Stimulated activated CD8-positive, alpha-beta memory T cell treated with anti-CD3 and anti-CD28 coated beads, Interleukin-12 subunit alpha, Interleukin-12 subunit beta, amount 100 ng/mL, for 4 hours (primary cell): ENCODE data around the gene AQP10.
A peak's percentile ranks its signal among the peaks of the same experiment; 100 is the strongest.
"Not testable (repeated sequence)": the region's sequence is repeated elsewhere in the genome, so short reads cannot be mapped to it uniquely, and the experiment has no call there.

Source experiments
- DNase-seq: peaks from one replicate; pipeline ENCODE4 v3.0.0-alpha.2; 2020; ENCODE audit warnings: low read depth

The AQP10 gene

DNA sequence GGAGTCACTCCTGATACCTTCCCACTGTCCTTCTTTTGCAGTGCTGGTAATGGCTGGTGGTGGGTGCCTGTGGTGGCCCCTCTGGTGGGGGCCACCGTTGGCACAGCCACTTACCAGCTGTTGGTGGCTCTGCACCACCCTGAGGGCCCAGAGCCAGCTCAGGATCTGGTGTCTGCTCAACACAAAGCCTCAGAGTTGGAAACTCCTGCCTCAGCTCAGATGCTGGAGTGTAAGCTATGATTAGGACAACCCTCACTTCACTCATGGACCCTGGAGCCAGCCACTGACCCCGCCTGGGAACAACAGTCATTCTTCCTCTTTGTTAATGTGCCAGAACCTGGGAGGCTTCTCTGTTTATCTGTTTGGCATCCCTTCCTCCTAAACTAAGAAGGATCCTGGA lies 3.3 kb downstream of the AQP10 start:
- DNase-seq: no peak

DNA sequence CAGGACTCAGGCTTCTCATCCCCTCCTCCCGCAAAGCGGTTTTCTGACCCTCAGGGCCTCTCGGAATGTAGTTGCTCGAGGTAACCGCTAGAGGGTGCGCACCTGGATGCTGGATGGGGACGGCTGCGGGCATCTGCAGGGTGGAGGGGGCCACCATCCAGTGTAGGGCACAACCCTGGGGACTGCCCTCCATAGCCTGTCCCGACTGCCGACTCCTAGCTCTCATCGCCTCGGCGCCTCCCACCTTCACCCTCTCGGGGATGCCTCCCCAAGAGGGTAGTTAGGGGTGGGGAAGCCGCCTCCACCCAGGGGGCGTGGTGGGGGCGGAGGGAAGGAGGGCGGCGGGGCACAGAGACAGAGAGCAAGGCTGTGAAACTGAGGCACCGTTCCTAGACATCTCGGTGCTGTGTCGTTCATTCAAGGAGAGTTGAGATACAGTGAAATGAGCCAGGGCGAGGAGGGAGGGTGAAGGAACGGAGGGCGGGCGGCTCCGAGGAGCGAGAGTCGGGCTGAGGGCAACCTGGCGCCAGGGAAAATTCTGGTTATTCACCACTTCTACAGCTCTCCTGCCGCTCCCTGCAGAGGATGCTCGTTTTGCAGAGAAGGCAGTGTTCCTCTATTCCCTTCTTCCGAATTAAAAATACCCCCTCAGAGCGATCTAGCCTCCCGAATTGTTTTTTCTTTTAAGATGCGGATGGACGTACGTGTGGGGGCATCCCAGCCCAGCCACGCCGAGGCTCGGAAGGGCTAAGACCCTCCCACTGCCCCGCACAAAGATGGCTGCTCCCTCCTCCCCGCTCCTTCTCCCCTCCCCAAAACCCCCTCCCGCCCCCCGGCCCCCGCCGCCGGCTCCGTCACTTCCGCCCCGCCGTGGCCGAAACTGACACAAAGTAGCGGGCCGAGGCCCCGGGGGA lies 4.0 kb downstream of the AQP10 start, which contains the start of gene ATP8B2:
Gene ATP8B2, plus strand, starts transcription at position 857 of the 914 bp plus-strand sequence. CDS start 2,617 bp downstream, outside the sequence.
- DNase-seq: peak; percentile 65

DNA sequence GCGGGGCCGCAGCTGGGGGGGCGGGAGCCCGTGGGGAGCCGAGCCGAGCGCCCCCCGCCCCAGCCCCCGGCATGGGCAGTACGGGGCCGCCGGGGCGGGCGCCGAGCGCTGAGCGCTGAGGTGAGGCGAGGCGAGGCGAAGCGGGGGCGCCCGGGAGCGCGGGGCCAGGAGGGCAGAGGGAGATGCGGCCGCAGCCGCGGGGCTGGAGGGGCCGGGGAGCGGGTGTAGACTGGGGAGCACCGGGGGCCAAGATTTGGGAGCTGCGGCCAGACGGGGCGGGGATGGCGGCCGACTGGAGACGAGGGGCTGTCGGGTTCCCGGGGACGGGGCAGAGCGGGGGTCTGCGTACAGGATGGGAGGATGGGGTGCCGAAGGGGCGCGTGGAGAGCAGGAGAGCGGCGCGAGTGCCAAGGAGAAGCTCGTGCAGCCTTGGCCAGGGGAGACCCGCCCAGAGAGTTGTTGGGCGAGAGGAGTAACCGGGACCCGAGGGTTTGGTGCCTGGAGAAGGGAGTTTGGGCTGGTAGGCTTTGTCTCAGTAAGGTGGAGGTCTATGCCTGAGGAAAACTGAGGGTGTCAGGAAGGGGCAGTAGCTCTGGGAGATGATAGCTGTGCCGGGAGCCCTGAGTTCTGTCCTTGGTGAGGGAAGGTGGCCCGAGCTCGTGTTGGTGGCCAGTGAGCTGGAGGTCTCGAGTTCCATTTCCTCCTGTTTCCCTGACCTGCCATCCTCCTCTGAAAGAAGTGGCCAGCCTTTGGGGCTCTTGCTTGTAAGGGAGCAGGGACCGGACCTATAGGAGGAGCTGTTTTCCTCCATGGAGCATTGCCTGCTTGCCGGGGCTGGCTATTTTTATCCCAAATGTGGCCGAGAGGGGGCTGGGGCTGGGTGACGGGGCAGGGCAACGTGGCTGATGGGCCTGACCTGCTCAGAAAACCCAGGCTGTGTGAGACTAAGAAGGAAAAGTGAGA lies 5.0 kb downstream of the AQP10 start:
- DNase-seq: no peak

DNA sequence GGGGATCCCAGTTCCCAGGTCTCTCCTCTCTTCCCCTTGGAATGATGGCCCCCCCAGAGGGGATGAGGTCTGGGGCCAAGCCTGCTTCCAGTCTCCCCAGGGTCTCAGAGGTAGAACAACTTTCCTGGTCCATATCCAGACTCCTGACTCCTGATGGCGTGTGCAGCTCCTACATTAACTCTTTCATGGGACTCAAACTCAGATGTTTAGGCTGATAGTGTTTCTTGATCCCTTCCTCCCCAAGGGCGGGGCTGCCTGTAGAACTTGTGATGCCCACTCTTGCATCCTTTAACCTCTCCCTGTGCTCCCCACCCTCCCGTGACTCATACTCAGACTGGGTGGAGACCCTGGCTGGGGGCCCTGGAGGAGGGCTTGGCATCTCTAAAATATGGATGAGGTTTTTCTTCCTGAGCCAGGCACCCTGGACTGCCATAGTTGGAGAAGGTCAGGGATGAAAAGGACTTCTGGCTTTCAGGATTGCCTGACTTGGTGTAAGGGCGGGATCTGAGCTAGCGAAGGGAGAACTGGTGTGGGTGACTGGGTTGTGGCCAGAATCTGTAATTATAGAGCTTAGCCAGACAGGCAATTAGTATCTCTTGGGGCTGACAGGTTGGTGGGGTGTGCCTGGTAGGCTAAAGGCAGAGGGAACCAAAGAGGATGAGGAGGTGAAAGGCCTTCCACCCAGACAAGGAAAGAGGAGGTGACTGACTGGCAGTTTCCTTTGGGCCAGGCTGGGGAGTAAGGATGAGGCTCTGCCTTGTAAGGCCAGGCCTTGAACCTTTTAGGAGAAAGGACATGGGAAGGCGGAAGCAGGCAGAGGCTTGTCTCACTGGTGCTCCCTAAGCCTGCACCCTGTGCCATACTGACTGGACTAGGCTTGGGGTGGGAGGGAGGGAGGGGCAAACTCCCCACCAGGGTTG lies 5.9 kb downstream of the AQP10 start:
- DNase-seq: no peak

DNA sequence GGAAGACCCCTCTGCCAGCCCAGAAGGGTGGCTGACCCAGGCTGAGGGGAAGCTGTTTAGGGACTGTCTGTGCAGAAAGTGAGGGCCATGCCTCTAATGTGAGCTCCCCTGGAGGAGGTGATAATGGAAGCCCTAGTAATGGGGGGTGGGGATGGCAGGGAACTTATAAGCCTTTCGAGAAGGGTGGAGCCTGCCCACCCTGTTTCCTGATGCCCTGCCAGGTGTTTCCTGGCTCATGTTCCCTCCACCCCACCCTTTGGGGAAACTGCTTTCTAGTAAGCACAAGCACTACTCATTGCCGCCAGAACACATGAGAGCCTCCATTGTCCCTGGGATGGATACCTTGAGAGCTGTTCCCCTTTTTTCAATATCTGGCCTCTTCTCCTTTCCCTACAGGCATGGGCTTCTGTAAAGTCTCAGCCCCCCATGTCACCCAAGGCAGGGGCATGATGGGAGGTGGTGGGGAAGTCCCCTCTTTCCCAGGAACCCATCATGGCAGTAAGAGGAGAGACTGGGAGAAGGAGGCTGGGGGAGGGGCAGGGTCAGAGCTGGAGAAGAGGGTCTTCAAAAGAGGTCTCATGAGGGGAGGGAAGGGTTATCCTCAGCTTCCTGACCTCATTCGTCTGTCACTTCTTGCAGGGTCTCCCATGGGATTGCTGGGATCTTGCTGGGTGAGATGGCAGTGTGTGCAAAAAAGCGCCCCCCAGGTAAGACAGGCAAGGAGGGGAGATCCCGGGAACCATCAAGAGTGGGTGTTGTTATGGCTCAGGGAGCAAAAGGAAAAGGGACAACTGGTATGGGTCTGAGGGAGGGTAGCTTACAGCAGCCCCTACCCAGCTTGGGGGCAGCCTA lies 6.8 kb downstream of the AQP10 start:
- no peak for DNase-seq

DNA sequence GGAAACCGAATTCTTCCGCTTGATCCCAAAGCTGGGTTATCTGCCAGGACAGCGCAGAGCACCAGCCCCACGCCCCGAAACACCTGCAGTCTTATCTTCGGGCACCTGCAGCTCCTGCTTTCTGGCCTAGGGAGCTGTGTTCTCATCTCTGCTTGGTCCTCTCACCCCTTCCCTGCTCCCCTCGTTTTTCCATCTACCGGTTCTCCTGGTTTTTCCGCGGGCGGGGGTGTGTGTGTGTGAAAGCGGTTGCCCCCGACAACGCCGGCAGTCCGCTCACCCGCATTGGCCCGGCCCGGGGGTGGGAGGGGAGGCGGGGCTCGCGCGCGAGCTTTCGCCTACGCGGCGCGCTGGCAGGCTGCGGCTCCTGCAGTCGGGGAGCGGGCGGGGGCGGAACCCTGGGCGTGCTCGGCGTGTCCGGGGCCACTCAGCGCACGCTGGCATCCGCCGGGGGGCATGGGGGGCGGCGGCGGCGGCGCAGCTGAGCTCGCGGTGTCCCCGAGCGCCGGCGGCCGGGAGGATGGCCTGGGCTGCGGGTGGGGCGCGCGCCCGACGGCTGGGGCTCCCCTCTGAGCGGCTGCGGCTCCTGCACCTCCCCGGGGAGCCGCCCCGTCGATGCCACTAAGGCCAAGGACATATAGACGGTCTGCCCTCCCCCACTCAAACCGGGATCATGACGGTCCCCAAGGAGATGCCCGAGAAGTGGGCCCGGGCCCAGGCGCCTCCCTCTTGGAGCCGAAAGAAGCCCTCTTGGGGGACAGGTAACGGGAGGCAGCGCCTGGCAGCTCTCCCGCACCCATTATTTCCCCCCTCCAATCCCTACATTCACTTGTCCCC lies 7.6 kb downstream of the AQP10 start:
- DNase-seq: peak; percentile 87

DNA sequence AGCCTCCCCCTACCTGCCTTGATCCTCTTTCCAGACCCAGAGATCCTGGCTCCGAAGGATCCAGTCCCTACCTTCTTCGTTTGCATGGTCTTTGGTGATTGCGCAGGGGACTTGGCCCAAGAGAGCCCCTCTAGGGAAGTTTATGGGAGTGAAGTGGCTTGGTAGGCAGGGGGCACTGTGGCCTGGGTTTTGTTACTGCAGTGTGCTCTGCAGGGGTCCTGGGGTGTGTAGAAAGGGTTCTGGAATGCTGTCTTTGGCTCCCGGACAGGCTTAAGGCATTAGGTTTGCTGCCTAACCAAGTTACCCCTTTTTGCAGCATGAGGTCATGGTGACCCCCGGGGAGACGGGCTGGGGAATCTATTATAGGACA lies 8.2 kb downstream of the AQP10 start:
- no peak for DNase-seq

DNA sequence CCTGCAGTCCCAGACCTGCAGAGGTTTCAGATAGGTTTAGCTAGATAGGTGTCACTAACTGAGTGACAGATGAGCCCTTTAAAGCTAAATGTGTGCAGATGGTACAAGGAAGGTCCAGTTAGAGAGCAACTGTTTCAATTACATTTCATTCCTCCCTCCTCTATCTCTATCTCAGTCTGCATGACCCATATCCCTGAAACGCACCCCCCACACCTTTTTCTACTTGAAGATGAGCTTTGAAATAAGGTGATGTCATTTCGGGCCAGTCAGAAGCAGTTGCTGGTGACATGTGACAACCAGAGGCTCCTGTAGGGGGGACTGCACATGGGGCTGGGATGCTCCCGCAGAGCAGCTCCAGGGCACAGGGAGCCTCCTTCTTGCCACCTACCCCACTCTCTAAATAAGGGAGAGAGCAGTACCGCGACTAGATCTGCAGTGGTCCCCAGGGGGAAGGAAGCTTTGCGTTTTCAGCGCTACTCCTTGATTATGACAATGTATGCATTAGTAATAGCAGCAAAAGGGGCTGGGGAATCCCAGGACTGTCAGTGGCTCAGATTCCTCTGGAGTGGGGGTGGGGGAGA lies 8.7 kb downstream of the AQP10 start:
- no peak for DNase-seq

DNA sequence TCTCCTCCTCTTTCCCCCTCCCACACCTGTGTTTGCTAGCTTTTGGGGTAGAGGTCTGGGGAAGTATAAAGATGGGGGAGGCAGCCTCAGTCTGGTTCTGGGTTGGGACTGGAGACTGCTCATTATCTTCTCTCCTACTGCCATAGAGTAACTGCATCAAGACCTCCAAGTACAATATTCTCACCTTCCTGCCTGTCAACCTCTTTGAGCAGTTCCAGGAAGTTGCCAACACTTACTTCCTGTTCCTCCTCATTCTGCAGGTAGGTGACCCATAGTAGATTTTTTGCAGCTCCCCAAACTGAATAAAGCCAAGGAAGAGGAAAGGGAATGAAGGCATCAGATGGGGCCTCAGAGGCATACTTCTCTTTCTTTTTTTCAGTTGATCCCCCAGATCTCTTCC lies 9.8 kb downstream of the AQP10 start:
- no peak for DNase-seq

DNA sequence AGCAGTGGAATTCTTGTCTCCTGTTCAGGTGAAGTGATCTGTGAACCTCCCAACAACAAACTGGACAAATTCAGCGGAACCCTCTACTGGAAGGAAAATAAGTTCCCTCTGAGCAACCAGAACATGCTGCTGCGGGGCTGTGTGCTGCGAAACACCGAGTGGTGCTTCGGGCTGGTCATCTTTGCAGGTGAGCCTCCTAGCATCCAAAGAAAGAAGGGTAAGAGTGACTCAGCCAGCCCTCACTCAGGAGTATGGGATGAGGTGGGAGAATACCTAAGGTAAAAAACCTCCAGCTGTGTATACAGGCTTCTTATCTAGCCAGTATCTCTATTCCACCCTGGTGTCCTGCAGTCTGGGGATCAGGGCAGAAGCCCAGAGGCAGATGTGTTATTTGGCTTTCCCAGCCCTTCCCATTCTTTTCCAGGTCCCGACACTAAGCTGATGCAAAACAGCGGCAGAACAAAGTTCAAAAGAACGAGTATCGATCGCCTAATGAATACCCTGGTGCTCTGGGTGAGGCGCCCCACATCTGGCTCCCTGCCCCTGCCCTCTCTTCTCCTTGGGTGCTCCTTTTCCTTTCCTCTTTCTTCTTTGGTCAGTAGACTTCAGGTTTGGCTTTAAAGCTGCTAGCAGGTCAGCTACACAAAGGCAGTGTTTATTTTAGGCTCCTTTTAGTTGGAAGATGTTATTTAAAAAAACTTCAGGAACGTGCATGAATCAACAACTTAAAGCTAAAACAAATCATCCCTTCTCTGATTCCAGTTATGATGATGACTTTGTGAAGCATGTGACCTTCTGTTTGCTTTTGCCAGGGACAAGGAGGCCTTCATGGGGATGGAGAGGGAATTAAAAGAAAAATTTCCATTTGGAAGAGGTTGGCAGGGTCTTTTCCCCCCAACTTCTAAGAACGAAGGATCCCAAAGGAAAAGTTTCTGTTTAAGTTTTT lies 13.5 kb downstream of the AQP10 start:
- DNase-seq: no peak

DNA sequence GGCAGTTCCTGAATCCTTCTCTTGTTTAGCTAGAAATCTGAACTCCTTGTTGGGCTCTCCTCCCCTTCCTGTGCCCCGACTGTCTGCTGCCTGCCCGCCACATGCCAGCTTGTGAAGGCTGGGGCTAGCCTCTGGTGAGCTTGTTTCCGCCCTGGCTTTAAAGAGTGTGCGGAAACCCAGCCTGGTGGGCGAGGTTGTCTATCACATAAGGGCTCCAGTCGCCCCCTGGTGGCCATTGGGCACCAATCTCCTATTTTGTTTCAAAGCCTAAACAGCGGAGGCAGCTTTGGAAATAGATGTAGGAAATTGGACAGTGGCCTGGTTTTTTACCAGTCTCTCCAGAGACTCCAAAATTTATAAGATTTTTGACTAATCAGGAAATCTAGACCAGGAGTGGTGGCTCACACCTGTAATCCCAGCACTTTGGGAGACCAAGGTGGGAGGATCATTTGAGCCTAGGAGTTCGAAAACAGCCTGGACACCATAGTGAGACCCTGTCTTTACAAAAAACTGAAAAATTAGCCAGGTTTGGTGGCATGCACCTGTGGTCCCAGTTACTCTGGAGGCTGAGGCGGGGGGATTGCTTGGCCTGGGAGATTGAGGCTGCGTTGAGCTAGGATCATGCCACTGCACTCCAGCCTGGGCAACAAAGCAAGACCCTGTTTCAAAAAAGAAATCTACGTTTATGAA lies 14.3 kb downstream of the AQP10 start:
- peak; percentile 76 for DNase-seq

DNA sequence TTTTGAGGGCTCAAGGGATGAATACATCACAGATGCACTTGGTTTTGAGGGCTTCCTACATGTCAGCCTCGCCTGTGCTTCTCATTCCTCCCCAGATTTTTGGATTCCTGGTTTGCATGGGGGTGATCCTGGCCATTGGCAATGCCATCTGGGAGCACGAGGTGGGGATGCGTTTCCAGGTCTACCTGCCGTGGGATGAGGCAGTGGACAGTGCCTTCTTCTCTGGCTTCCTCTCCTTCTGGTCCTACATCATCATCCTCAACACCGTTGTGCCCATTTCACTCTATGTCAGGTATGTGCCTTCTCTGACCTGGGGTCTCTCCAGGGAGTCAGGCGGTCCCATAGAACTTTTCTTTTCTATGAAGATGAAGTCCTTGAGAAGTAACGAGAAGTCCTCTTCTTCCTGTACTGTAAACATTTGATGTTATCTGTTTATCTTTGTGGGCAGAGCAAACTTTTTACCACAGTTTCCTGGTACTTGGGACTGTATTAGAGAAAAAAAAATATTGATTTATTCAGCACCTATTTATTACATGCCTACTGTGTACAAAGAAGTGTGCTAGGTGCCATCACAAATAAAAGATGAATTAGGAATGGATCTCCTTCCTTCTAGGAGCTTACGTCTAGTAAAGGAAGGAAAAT lies 16.5 kb downstream of the AQP10 start:
- DNase-seq: no peak

DNA sequence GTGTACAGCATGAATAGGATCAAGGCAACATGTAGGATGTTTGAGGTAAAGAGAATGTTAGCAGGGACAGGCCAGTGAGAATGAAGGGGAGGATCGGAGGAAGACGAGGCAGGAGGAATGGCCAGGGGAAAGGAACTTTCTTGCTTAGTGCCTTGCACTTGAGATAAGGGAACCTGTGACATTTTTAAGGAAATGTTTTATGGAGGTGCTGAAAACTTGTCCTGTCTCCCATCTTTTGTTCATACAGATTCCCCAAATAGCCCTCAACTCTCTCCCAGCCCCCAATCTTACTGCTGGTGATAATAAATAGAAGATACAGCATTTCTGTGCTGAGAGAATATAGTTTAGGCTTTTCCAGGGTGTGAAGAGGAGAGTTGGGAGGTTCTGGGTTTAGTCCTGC lies 18.0 kb downstream of the AQP10 start:
- no peak for DNase-seq

DNA sequence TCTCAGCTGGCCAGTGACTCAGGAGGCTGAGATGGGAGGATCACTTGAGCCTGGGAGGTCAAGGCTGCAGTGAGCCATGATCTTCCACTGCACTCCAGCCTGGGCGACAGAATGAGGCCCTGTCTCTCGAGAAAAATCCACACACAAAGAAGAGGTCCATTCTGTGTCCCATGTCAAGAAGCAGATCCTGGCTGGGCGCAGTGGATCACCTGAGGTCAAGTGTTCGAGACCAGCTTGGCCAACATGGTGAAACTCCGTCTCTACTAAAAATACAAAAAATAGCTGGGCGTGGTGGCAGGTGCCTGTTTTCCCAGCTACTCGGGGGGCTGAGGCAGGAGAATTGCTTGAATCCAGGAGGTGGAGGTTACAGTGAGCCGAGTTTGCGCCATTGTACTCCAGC lies 20.5 kb downstream of the AQP10 start:
- not testable (repeated sequence) for DNase-seq

DNA sequence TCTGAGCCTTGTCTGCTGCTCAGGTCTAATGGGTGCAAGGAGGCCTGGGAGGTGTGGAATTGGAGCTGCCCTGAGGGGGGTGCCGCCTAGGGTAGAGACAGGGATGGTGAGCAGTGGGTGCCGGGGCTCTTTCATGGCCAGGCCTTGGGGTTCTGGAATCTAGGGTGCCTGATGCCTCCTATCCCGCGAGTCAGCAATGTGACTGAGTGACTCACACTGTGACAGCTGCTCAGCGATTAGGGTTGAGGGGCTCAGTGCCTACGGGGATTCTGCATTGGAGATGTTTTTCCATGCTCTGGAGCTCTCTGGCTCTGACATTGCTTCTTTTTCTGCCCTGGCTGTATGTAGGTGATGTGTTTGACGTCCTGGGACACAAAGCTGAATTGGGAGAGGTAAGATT lies 21.2 kb downstream of the AQP10 start:
- DNase-seq: no peak

DNA sequence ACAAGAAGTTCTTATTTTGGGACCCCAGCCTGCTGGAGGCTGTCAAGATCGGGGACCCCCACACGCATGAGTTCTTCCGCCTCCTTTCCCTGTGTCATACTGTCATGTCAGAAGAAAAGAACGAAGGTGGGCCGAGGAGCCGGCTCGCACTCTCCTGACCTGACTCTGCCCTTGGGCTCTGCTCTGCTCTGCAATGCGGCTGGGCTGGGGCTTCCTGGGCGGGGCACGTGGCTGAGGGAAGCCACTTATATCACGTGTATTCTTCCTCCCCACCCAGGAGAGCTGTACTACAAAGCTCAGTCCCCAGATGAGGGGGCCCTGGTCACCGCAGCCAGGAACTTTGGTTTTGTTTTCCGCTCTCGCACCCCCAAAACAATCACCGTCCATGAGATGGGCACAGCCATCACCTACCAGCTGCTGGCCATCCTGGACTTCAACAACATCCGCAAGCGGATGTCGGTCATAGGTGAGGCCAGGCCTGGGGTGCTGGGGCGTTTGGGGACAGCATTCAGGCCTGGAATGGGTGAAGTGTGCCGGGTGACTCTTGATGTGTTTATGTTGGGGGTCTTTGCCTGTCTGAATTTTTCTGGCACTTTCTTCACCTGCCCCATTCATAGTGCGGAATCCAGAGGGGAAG lies 22.1 kb downstream of the AQP10 start:
- DNase-seq: peak; percentile 56
